C4-2B (cell line): ENCODE data around the gene CNTN4.

Source experiments
- H3K27ac ChIP-seq: fragments of 450-650 bp; 2 replicates; pipeline ENCODE4 v1.5.1; 2017
- CTCF ChIP-seq: fragments of 450-650 bp; conservative IDR thresholded peaks from 2 replicates; pipeline ENCODE4 v1.5.1; 2017; ENCODE audit warnings: mild to moderate bottlenecking
- ZFX ChIP-seq: fragments of 450-650 bp; IDR thresholded peaks from 2 replicates; pipeline ENCODE4 v1.6.1; 2017

CNTN4 gene

GRCh38 chr3:3102751-3103150, 1004.1 kb downstream of the CNTN4 start:
- H3K27ac ChIP-seq = no peak overlapping the region
- TF ChIP-seq ZFX = no peak
- TF ChIP-seq CTCF = no peak

GRCh38 chr3:3105246-3105645, 1006.6 kb downstream of the CNTN4 start:
- no peak overlapping the region for H3K27ac ChIP-seq
- TF ChIP-seq CTCF (no peak), ZFX (no peak)

- no peak overlapping the region for H3K27ac ChIP-seq
- TF ChIP-seq CTCF (no peak), ZFX (no peak)
Observed at GRCh38 chr3:3105815-3106214, 1007.1 kb downstream of the CNTN4 start.

GRCh38 chr3:3107181-3107580, 1008.5 kb downstream of the CNTN4 start:
- TF ChIP-seq CTCF (no peak), ZFX (no peak)
- no peak overlapping the region for H3K27ac ChIP-seq
